NCI-H146 treated with DMSO at 0.1 percent for 48 hours (cell line): ENCODE data around the gene TMEM101.
"Not testable (repeated sequence)": the region's sequence is repeated elsewhere in the genome, so short reads cannot be mapped to it uniquely, and the experiment has no call there.

Experiments
- DNase-seq: peaks from one replicate; lab custom pipeline; 2025; ENCODE audit not compliant: unreplicated experiment; lab: John Stamatoyannopoulos, UW

The TMEM101 gene

GRCh38 chr17:44024271-44024663 is 9.5 kb upstream of the TMEM101 start:
- DNase-seq: no peak

- no peak for DNase-seq
Observed at GRCh38 chr17:44023545-44024270, 8.9 kb upstream of the TMEM101 start.

- DNase-seq: no peak
Observed at GRCh38 chr17:44022246-44022645, 7.5 kb upstream of the TMEM101 start.

- DNase-seq: not testable (repeated sequence)
Observed at GRCh38 chr17:44021227-44021626, 6.5 kb upstream of the TMEM101 start.

- DNase-seq: no peak
Observed at GRCh38 chr17:44014133-44014436, 678 bp downstream of the TMEM101 start.

GRCh38 chr17:44012874-44013273 is 1.9 kb downstream of the TMEM101 start:
- no peak for DNase-seq

GRCh38 chr17:44012391-44012790 is 2.4 kb downstream of the TMEM101 start:
- DNase-seq: no peak

- DNase-seq: no peak
Observed at GRCh38 chr17:44011876-44012275, 2.9 kb downstream of the TMEM101 start.

- no peak for DNase-seq
Observed at GRCh38 chr17:44010966-44011647, 3.7 kb downstream of the TMEM101 start.

GRCh38 chr17:44008205-44008909 is 6.4 kb downstream of the TMEM101 start:
- DNase-seq: no peak

GRCh38 chr17:44007346-44008204 is 7.2 kb downstream of the TMEM101 start:
- no peak for DNase-seq

- DNase-seq: peak; percentile 76
Observed at GRCh38 chr17:44006598-44007345, 8.0 kb downstream of the TMEM101 start.

- no peak for DNase-seq
Observed at GRCh38 chr17:44006272-44006597, 8.5 kb downstream of the TMEM101 start.

- DNase-seq: no peak
Observed at GRCh38 chr17:44005527-44006271, 9.1 kb downstream of the TMEM101 start.

GRCh38 chr17:44004761-44005526 is 9.8 kb downstream of the TMEM101 start:
- no peak for DNase-seq

GRCh38 chr17:44004077-44004760 is 10.5 kb downstream of the TMEM101 start, which contains the start of gene NAGS:
NAGS (plus strand) TSS chr17:44004622; CDS start chr17:44004664, 42 bp downstream.
- DNase-seq: no peak

- DNase-seq: no peak
Observed at GRCh38 chr17:44002141-44002848, 12.5 kb downstream of the TMEM101 start.

- no peak for DNase-seq
Observed at GRCh38 chr17:44001461-44001920, 13.3 kb downstream of the TMEM101 start.
